Thyroid gland (tissue), 4 donors: ENCODE data around the gene NGB. TPM values are rescaled to one million over a fixed set of nuclear protein-coding genes. Genes with fewer than 3 reads are reported as not detected.

ENCODE experiments used
- DNase-seq, 2 donors: peaks; one replicate each; pipeline ENCODE4 v3.0.0-alpha.2; 2019
- H3K27ac ChIP-seq, 3 donors: fragments of 200-600 bp; sonication (generic); 1 replicate in 2 of 3; 2 replicates in 1 of 3; pipeline ENCODE4 v1.5.1; 2016 to 2019; ENCODE audit warnings: mild to moderate bottlenecking in 1 of 3, moderate library complexity in 1 of 3
- H3K27me3 ChIP-seq: fragments of 200-600 bp; sonication (generic); one replicate; pipeline ENCODE4 v1.5.1; 2019
- H3K36me3 ChIP-seq, 2 donors: fragments of 200-600 bp; sonication (generic); one replicate each; pipeline ENCODE4 v1.5.1; 2016 to 2019
- H3K4me1 ChIP-seq, 2 donors: fragments of 200-600 bp; sonication (generic); one replicate each; pipeline ENCODE4 v1.5.1; 2017 to 2019
- H3K4me3 ChIP-seq, 3 donors: fragments of 200-600 bp; sonication (generic); replicated peaks in 1 of 3; 1 replicate in 2 of 3; 2 replicates in 1 of 3; pipeline ENCODE4 v1.5.1; 2016; ENCODE audit warnings: mild to moderate bottlenecking in 1 of 3
- H3K9me3 ChIP-seq: fragments of 200-600 bp; sonication (generic); one replicate; pipeline ENCODE4 v1.5.1; 2017
- CTCF ChIP-seq, 6 experiments: fragments of 200-600 bp in 3 of 6; fragments of 450-650 bp in 3 of 6; sonication (generic) in 3 of 6; IDR thresholded peaks; one replicate each; pipeline ENCODE4 v1.5.1; 2016 to 2019; ENCODE audit warnings: antibody characterized with exemption in 6 of 6, mild to moderate bottlenecking in 2 of 6, inconsistent platforms in 1 of 6, moderate library complexity in 1 of 6
- POLR2A ChIP-seq, 2 donors: fragments of 450-650 bp; IDR thresholded peaks; one replicate each; pipeline ENCODE4 v1.6.1; 2017; ENCODE audit warnings: antibody characterized with exemption in 2 of 2, mild to moderate bottlenecking in 2 of 2, moderate library complexity in 1 of 2
- WGBS, 2 donors: methylation state at CpG; one replicate each; pipeline ENCODE4 v1.1.5; 2017; 5-methylcytosine and 5-hydroxymethylcytosine counted together
- intact Hi-C: fragments of 100-400 bp; cut with DNase I; formaldehyde crosslinking; loops from one replicate; pipeline ENCODE4 v1.15.1; 2023
- total RNA-seq, 4 donors: library from RNA; depleted of rRNA; stranded (reverse); fragments of >200 nt; gene quantifications; one replicate each; pipeline ENCODE4 v1.2.3, GENCODE V29; 2016

The NGB gene
- total RNA-seq, 4 donors from 2014 or later, result not detected

- Histone ChIP-seq H3K27ac (no peak overlapping the region), H3K9me3 (no peaks in the 10 kb centered on the region), H3K27me3 (no peaks in the 10 kb centered on the region), H3K4me3 (no peak overlapping the region), H3K4me1 (no peaks in the 10 kb centered on the region), H3K36me3 (no peaks in the 10 kb centered on the region)
- TF ChIP-seq CTCF (IDR thresholded peaks at IDR 0.05) (no peak), POLR2A (IDR thresholded peaks at IDR 0.05) (no peak)
- intact Hi-C loops, result no loop called here
- no peak for DNase-seq
- 78 to 82% methylated on average over 11 of the region's 11 CpGs for WGBS, 2 donors
Measured at GRCh38 chr14:77260199-77260598, 10.8 kb downstream of the NGB start.

GRCh38 chr14:77259025-77259715 lies 11.8 kb downstream of the NGB start:
- no peak overlapping the region for H3K4me3 ChIP-seq
- H3K27ac ChIP-seq, result no peak overlapping the region
- H3K9me3 ChIP-seq, result no peaks in the 10 kb centered on the region
- H3K27me3 ChIP-seq, result no peaks in the 10 kb centered on the region
- 50 to 59% methylated on average over 8 to 11 of the region's 11 CpGs for WGBS, 2 donors
- H3K36me3 ChIP-seq, result no peaks in the 10 kb centered on the region
- intact Hi-C loops, result no loop called here
- no peaks in the 10 kb centered on the region for H3K4me1 ChIP-seq
- TF ChIP-seq CTCF (IDR thresholded peaks at IDR 0.05) (no peak), POLR2A (IDR thresholded peaks at IDR 0.05) (no peak)
- peak; percentile 5 to 11 for DNase-seq

GRCh38 chr14:77258566-77258965 lies 12.4 kb downstream of the NGB start:
- Histone ChIP-seq H3K9me3 (no peaks in the 10 kb centered on the region), H3K36me3 (no peaks in the 10 kb centered on the region), H3K27ac (no peak overlapping the region), H3K4me3 (no peak overlapping the region), H3K27me3 (no peaks in the 10 kb centered on the region), H3K4me1 (no peaks in the 10 kb centered on the region)
- TF ChIP-seq CTCF (IDR thresholded peaks at IDR 0.05) (no peak), POLR2A (IDR thresholded peaks at IDR 0.05) (no peak)
- intact Hi-C loops, result no loop called here
- 96 to 100% methylated on average over 1 to 4 of the region's 5 CpGs for WGBS, 2 donors
- DNase-seq, result no peak

GRCh38 chr14:77257700-77258099 lies 13.3 kb downstream of the NGB start:
- 94 to 98% methylated on average over 2 to 9 of the region's 10 CpGs for WGBS, 2 donors
- H3K4me1 ChIP-seq, result no peaks in the 10 kb centered on the region
- DNase-seq, result no peak
- intact Hi-C loops, result no loop called here
- no peaks in the 10 kb centered on the region for H3K9me3 ChIP-seq
- no peaks in the 10 kb centered on the region for H3K27me3 ChIP-seq
- no peaks in the 10 kb centered on the region for H3K36me3 ChIP-seq
- H3K27ac ChIP-seq, result no peak overlapping the region
- TF ChIP-seq CTCF (IDR thresholded peaks at IDR 0.05) (no peak), POLR2A (IDR thresholded peaks at IDR 0.05) (no peak)
- H3K4me3 ChIP-seq, result no peak overlapping the region

- H3K27me3 ChIP-seq, result no peaks in the 10 kb centered on the region
- DNase-seq, result no peak
- no peaks in the 10 kb centered on the region for H3K4me1 ChIP-seq
- no peaks in the 10 kb centered on the region for H3K9me3 ChIP-seq
- whole genome bisulfite sequencing, 2 donors, result 91 to 92% methylated on average over 8 of the region's 8 CpGs
- no peak for TF ChIP-seq POLR2A (IDR thresholded peaks at IDR 0.05)
- TF ChIP-seq CTCF (IDR thresholded peaks at IDR 0.05), result no peak
- no peak overlapping the region for H3K27ac ChIP-seq
- intact Hi-C loops, result no loop called here
- no peaks in the 10 kb centered on the region for H3K36me3 ChIP-seq
- H3K4me3 ChIP-seq, result no peak overlapping the region
Measured at GRCh38 chr14:77256694-77257093, 14.3 kb downstream of the NGB start.
